SK-N-SH (cell line): ENCODE results near the gene XRN2. TPM values are rescaled to one million over a fixed set of nuclear protein-coding genes. Genes with fewer than 3 reads are reported as not detected.

Experiments
- CTCF ChIA-PET: fragments of 300-600, 350-600 bp; formaldehyde crosslinking; extraction: SDS; loops from one replicate; lab custom pipeline; 2021; lab: Yijun Ruan, JAX
- POLR2A ChIA-PET: fragments of 350-600 bp; sonication (Branson Sonifier 250); formaldehyde crosslinking; extraction: SDS; loops from one replicate; lab custom pipeline; 2020; ENCODE audit warnings: antibody characterized with exemption, inconsistent platforms; lab: Yijun Ruan, JAX
- DNase-seq: peaks from one replicate; pipeline ENCODE4 v3.0.0; 2012
- H2AFZ ChIP-seq: fragments of 200-600 bp; sonication (generic); 2 replicates; pipeline ENCODE4 v1.8.1; 2016; ENCODE audit warnings: antibody characterized with exemption, mild to moderate bottlenecking, low read depth
- H3F3A ChIP-seq: fragments of 200-600 bp; sonication (generic); replicated peaks from 2 replicates; pipeline ENCODE3; 2016; ENCODE audit warnings: antibody characterized with exemption, mild to moderate bottlenecking; ENCODE audit not compliant: insufficient read depth
- H3K27ac ChIP-seq, 2 experiments: fragments of 200-500 bp in 1 of 2; fragments of 200-600 bp in 1 of 2; sonication (Bioruptor generic) in 1 of 2; sonication (generic), shearing (Covaris generic) in 1 of 2; 2 replicates each; pipeline versions ENCODE4 v1.5.1 to v1.6.1; 2014 to 2016; ENCODE audit warnings: low read depth in 2 of 2, inconsistent platforms in 1 of 2, low read length in 1 of 2, mild to moderate bottlenecking in 1 of 2, mixed read lengths in 1 of 2
- H3K27me3 ChIP-seq: fragments of 200-600 bp; sonication (generic), shearing (Covaris generic); 2 replicates; pipeline ENCODE4 v1.6.1; 2016; ENCODE audit warnings: mixed run types; ENCODE audit not compliant: insufficient read depth
- H3K36me3 ChIP-seq, 2 experiments: fragments of 200-500 bp in 1 of 2; fragments of 200-600 bp in 1 of 2; sonication (Bioruptor generic) in 1 of 2; sonication (generic) in 1 of 2; replicated peaks in 1 of 2; 2 replicates each; pipeline versions ENCODE3 to v1.5.1; 2014 to 2016; ENCODE audit warnings: low read length in 1 of 2, mild to moderate bottlenecking in 1 of 2; ENCODE audit not compliant: insufficient read depth in 2 of 2, control insufficient read depth in 1 of 2
- H3K4me1 ChIP-seq, 2 experiments: fragments of 200-500 bp in 1 of 2; fragments of 200-600 bp in 1 of 2; sonication (Bioruptor generic) in 1 of 2; sonication (generic), shearing (Covaris generic) in 1 of 2; 2 replicates each; pipeline versions ENCODE4 v1.5.1 to v1.6.1; 2014 to 2016; ENCODE audit warnings: low read depth in 1 of 2, low read length in 1 of 2, mixed run types in 1 of 2; ENCODE audit not compliant: insufficient read depth in 2 of 2, control insufficient read depth in 1 of 2
- H3K4me2 ChIP-seq: fragments of 200-600 bp; sonication (generic), shearing (Covaris generic); 2 replicates; pipeline ENCODE4 v1.6.1; 2017; ENCODE audit warnings: mixed run types
- H3K4me3 ChIP-seq, 2 experiments: fragments of 200-500 bp in 1 of 2; fragments of 200-600 bp in 1 of 2; sonication (Bioruptor generic) in 1 of 2; sonication (generic), shearing (Covaris generic) in 1 of 2; 2 replicates each; pipeline versions ENCODE4 v1.5.1 to v1.8.1; 2014 to 2016; ENCODE audit warnings: low read depth in 2 of 2, inconsistent platforms in 1 of 2, low read length in 1 of 2, mild to moderate bottlenecking in 1 of 2, mixed read lengths in 1 of 2, moderate library complexity in 1 of 2
- H3K79me2 ChIP-seq: fragments of 200-600 bp; sonication (generic); 2 replicates; pipeline ENCODE4 v1.8.1; 2017; ENCODE audit warnings: mild to moderate bottlenecking; ENCODE audit not compliant: insufficient read depth
- H3K9ac ChIP-seq: fragments of 200-600 bp; sonication (generic); 2 replicates; pipeline ENCODE4 v1.6.1; 2017; ENCODE audit warnings: mixed run types
- H3K9me2 ChIP-seq: fragments of 200-600 bp; sonication (generic); 2 replicates; pipeline ENCODE4 v1.6.1; 2017; ENCODE audit warnings: mixed run types
- H3K9me3 ChIP-seq: fragments of 200-600 bp; sonication (generic); 2 replicates; pipeline ENCODE4 v1.6.1; 2017; ENCODE audit warnings: mixed run types, mild to moderate bottlenecking, moderate library complexity
- H4K20me1 ChIP-seq: fragments of 200-600 bp; sonication (generic); 2 replicates; pipeline ENCODE4 v1.6.1; 2017; ENCODE audit warnings: mild to moderate bottlenecking, mixed run types; ENCODE audit not compliant: insufficient read depth
- EP300 ChIP-seq, 2 experiments: IDR thresholded peaks; 2 replicates each; pipeline versions ENCODE4 v1.4.0 to v1.6.1; 2012; ENCODE audit warnings: borderline replicate concordance in 1 of 2, low read depth in 1 of 2, low read length in 1 of 2
- EZH2phosphoT487 ChIP-seq: fragments of 200-600 bp; sonication (generic); IDR thresholded peaks from 2 replicates; pipeline ENCODE4 v1.6.1; 2017; ENCODE audit warnings: low read depth, mixed run types, mild to moderate bottlenecking, antibody characterized with exemption, moderate library complexity, borderline replicate concordance
- GABPA ChIP-seq: IDR thresholded peaks from 2 replicates; pipeline ENCODE4 v1.4.0; 2012; ENCODE audit warnings: low read depth, mild to moderate bottlenecking
- GATA2 ChIP-seq: sonication (generic); formaldehyde crosslinking; IDR thresholded peaks from 2 replicates; pipeline ENCODE4 v1.5.0; 2020; ENCODE audit warnings: mild to moderate bottlenecking, missing genetic modification reagents
- MEF2A ChIP-seq: IDR thresholded peaks from 2 replicates; pipeline ENCODE4 v1.4.0; 2012; ENCODE audit warnings: low read depth, borderline replicate concordance
- MXI1 ChIP-seq: IDR thresholded peaks from 2 replicates; pipeline ENCODE4 v1.6.1; 2012; ENCODE audit warnings: mild to moderate bottlenecking, low read depth, low read length, improper control_type of control experiment
- NRF1 ChIP-seq: IDR thresholded peaks from 2 replicates; pipeline ENCODE4 v1.6.1; 2012; ENCODE audit warnings: low read depth, mild to moderate bottlenecking, low read length
- PBX3 ChIP-seq: IDR thresholded peaks from 2 replicates; pipeline ENCODE4; 2012
- POLR2AphosphoS5 ChIP-seq: IDR thresholded peaks from 2 replicates; pipeline ENCODE4 v1.6.1; 2012; ENCODE audit warnings: low read depth, low read length
- RFX5 ChIP-seq: IDR thresholded peaks from 2 replicates; pipeline ENCODE4 v1.6.1; 2012; ENCODE audit warnings: mild to moderate bottlenecking, improper control_type of control experiment, low read length
- RXRA ChIP-seq: IDR thresholded peaks from 2 replicates; pipeline ENCODE4 v1.4.0; 2012; ENCODE audit warnings: low read depth, mild to moderate bottlenecking, borderline replicate concordance
- SIN3A ChIP-seq: IDR thresholded peaks from 2 replicates; pipeline ENCODE4 v1.6.1; 2012; ENCODE audit warnings: low read depth, mild to moderate bottlenecking, low read length, moderate library complexity, borderline replicate concordance
- TEAD4 ChIP-seq: IDR thresholded peaks from 2 replicates; pipeline ENCODE4 v1.4.0; 2012; ENCODE audit warnings: mild to moderate bottlenecking, borderline replicate concordance; ENCODE audit not compliant: insufficient read depth
- USF2 ChIP-seq: fragments of 150-350 bp; IDR thresholded peaks from 2 replicates; pipeline ENCODE4 v1.6.1; 2017; ENCODE audit warnings: antibody characterized with exemption, low read length, low read depth, borderline replicate concordance
- YY1 ChIP-seq: IDR thresholded peaks from 2 replicates; pipeline ENCODE4 v1.4.0; 2012; ENCODE audit warnings: low read depth, mild to moderate bottlenecking
- WGBS: methylation state at CpG from one replicate; pipeline ENCODE4 v1.1.6; 2017; ENCODE audit warnings: low lambda C conversion rate; 5-methylcytosine and 5-hydroxymethylcytosine counted together
- polyA plus RNA-seq, 3 experiments: library from polyadenylated mRNA; depleted of rRNA; stranded (reverse); fragments of >200 nt; gene quantifications; 2 replicates each; pipeline ENCODE4 v1.2.3, GENCODE V29; 2012
- TF ChIP-seq, protein P1 (sequence below): IDR thresholded peaks from 2 replicates; pipeline ENCODE4 v1.4.0; 2012; ENCODE audit warnings: low read depth
- TF ChIP-seq, protein P2 (sequence below): fragments of 150-350 bp; IDR thresholded peaks from 2 replicates; pipeline ENCODE4 v1.6.1; 2016; ENCODE audit warnings: mild to moderate bottlenecking, low read depth, low read length
- TF ChIP-seq, protein P3 (sequence below): fragments of 200-600 bp; sonication (generic); IDR thresholded peaks from 2 replicates; pipeline ENCODE4 v1.6.1; 2017; ENCODE audit warnings: antibody characterized with exemption, mild to moderate bottlenecking, moderate library complexity

XRN2 gene
- polyA plus RNA-seq, 1 of the 3 experiments (the other 2 are of a cell fraction): 44.5 TPM

GRCh38 chr20:21377701-21378100 is 74.6 kb downstream of the XRN2 start:
- H3K4me3 ChIP-seq: no peak overlapping the region
- H3K4me1 ChIP-seq: peaks cover 0 to 3% of the 10 kb centered on the region in 2 experiments; a peak in 1 of 4 replicates
- ChIA-PET POLR2A (no interaction called here), CTCF (interaction anchor here (1.0 kb wide), 1 partner anchor 142 kb away, joined by 3 read pairs; no protein-coding TSS in a partner anchor)
- no peaks in the 10 kb centered on the region for H3F3A ChIP-seq
- H3K9ac ChIP-seq: no peak overlapping the region
- H3K27ac ChIP-seq: no peak overlapping the region
- no peak overlapping the region for H3K4me2 ChIP-seq
- TF ChIP-seq EP300 (IDR thresholded peaks at IDR 0.05; ENCODE audit: borderline replicate concordance in 1 of 2, low read depth in 1 of 2, low read length in 1 of 2): no peak
- TF ChIP-seq, protein P1, sequence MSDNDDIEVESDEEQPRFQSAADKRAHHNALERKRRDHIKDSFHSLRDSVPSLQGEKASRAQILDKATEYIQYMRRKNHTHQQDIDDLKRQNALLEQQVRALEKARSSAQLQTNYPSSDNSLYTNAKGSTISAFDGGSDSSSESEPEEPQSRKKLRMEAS: no peak
- TF ChIP-seq GATA2 (CRISPR knock-in tag): no peak
- no peak for TF ChIP-seq SIN3A
- TF ChIP-seq YY1: no peak
- TF ChIP-seq USF2: no peak
- no peak for TF ChIP-seq NRF1
- no peak for TF ChIP-seq RXRA
- no peak for TF ChIP-seq GABPA
- no peak for TF ChIP-seq EZH2phosphoT487
- TF ChIP-seq RFX5: no peak
- WGBS: 95% methylated on average over 9 of the region's 9 CpGs
- H3K9me3 ChIP-seq: no peaks in the 10 kb centered on the region
- H3K36me3 ChIP-seq: peaks cover 35 to 54% of the 10 kb centered on the region in 2 experiments
- H4K20me1 ChIP-seq: peaks cover 9% of the 10 kb centered on the region
- H3K79me2 ChIP-seq: peaks cover 51% of the 10 kb centered on the region; the same call in 1 of the 2 replicates
- H3K27me3 ChIP-seq: no peaks in the 10 kb centered on the region
- H3K9me2 ChIP-seq: 0 out of 2 replicates have a peak, but pooled peaks cover 3% of the 10 kb centered on the region
- no peak overlapping the region for H2AFZ ChIP-seq
- DNase-seq: no peak

GRCh38 chr20:21378259-21378658 is 75.1 kb downstream of the XRN2 start:
- H2AFZ ChIP-seq: no peak overlapping the region
- H3K79me2 ChIP-seq: peaks cover 45% of the 10 kb centered on the region; the same call in 1 of the 2 replicates
- 0 out of 2 replicates have a peak, but pooled peaks cover 3% of the 10 kb centered on the region for H3K9me2 ChIP-seq
- DNase-seq: no peak
- peaks cover 7% of the 10 kb centered on the region for H4K20me1 ChIP-seq
- H3K27me3 ChIP-seq: no peaks in the 10 kb centered on the region
- no peak overlapping the region for H3K4me2 ChIP-seq
- POLR2A ChIA-PET: no interaction called here
- no peak overlapping the region for H3K27ac ChIP-seq
- peaks cover 0 to 3% of the 10 kb centered on the region in 2 experiments; a peak in 1 of 4 replicates for H3K4me1 ChIP-seq
- CTCF ChIA-PET: interaction anchor here (1.0 kb wide), 1 partner anchor 143 kb away, joined by 3 read pairs; no protein-coding TSS in a partner anchor
- no peaks in the 10 kb centered on the region for H3K9me3 ChIP-seq
- H3K9ac ChIP-seq: no peak overlapping the region
- H3K36me3 ChIP-seq: peaks cover 41 to 54% of the 10 kb centered on the region in 2 experiments
- H3K4me3 ChIP-seq: no peak overlapping the region
- H3F3A ChIP-seq: no peaks in the 10 kb centered on the region
- WGBS: 91% methylated on average over 5 of the region's 5 CpGs
- TF ChIP-seq MEF2A: no peak
- no peak for TF ChIP-seq TEAD4
- TF ChIP-seq NRF1: no peak
- no peak for TF ChIP-seq MXI1
- no peak for TF ChIP-seq POLR2AphosphoS5
- TF ChIP-seq, protein P2, sequence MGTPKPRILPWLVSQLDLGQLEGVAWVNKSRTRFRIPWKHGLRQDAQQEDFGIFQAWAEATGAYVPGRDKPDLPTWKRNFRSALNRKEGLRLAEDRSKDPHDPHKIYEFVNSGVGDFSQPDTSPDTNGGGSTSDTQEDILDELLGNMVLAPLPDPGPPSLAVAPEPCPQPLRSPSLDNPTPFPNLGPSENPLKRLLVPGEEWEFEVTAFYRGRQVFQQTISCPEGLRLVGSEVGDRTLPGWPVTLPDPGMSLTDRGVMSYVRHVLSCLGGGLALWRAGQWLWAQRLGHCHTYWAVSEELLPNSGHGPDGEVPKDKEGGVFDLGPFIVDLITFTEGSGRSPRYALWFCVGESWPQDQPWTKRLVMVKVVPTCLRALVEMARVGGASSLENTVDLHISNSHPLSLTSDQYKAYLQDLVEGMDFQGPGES: no peak
- no peak for TF ChIP-seq PBX3
- TF ChIP-seq, protein P3, sequence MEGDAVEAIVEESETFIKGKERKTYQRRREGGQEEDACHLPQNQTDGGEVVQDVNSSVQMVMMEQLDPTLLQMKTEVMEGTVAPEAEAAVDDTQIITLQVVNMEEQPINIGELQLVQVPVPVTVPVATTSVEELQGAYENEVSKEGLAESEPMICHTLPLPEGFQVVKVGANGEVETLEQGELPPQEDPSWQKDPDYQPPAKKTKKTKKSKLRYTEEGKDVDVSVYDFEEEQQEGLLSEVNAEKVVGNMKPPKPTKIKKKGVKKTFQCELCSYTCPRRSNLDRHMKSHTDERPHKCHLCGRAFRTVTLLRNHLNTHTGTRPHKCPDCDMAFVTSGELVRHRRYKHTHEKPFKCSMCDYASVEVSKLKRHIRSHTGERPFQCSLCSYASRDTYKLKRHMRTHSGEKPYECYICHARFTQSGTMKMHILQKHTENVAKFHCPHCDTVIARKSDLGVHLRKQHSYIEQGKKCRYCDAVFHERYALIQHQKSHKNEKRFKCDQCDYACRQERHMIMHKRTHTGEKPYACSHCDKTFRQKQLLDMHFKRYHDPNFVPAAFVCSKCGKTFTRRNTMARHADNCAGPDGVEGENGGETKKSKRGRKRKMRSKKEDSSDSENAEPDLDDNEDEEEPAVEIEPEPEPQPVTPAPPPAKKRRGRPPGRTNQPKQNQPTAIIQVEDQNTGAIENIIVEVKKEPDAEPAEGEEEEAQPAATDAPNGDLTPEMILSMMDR: no peak
